ENCODE data around the gene TLR5.

GRCh38 chr1:223180731-223181321 is 37.8 kb upstream of the TLR5 start:
- TF ChIP-seq CTCF (IDR thresholded peaks at IDR 0.05): no peak
- no peak for TF ChIP-seq POLR2A (IDR thresholded peaks at IDR 0.05)
